HG02588 (cell line): Measurements from ENCODE around the gene CALCB.
"Not testable (repeated sequence)": the region's sequence is repeated elsewhere in the genome, so short reads cannot be mapped to it uniquely, and the experiment has no call there.

ENCODE experiments used
- ATAC-seq: cut with Tn5 transposase; IDR thresholded peaks from one replicate; pipeline ENCODE4 v1.9.1; 2021; ENCODE audit warnings: mild to moderate bottlenecking, moderate library complexity; ENCODE audit not compliant: unreplicated experiment

CALCB gene

GRCh38 chr11:15073361-15074205, at the start of gene CALCB:
CALCB (plus strand) TSS chr11:15073593; CDS start chr11:15074719, 1,126 bp downstream.
- no peak for ATAC-seq

- ATAC-seq, result no peak
These were observed 46.4 kb upstream of the CALCB start for GRCh38 chr11:15027011-15027410.

- ATAC-seq, result no peak
These were observed 45.4 kb upstream of the CALCB start for GRCh38 chr11:15027956-15028355.

GRCh38 chr11:15028379-15028778, 45.0 kb upstream of the CALCB start:
- no peak for ATAC-seq

- ATAC-seq, result not testable (repeated sequence)
These were observed 41.4 kb upstream of the CALCB start for GRCh38 chr11:15031945-15032344.

- ATAC-seq, result no peak
These were observed 38.6 kb upstream of the CALCB start for GRCh38 chr11:15034687-15035267.

- no peak for ATAC-seq
These were observed 38.1 kb upstream of the CALCB start for GRCh38 chr11:15035283-15035682.

GRCh38 chr11:15038963-15039362, 34.4 kb upstream of the CALCB start:
- no peak for ATAC-seq

GRCh38 chr11:15045209-15045608, 28.2 kb upstream of the CALCB start:
- no peak for ATAC-seq

GRCh38 chr11:15045891-15046290, 27.5 kb upstream of the CALCB start:
- ATAC-seq, result no peak

- ATAC-seq, result not testable (repeated sequence)
These were observed 26.7 kb upstream of the CALCB start for GRCh38 chr11:15046673-15047072.

- no peak for ATAC-seq
These were observed 24.8 kb upstream of the CALCB start for GRCh38 chr11:15048616-15049015.

GRCh38 chr11:15053191-15053685, 20.2 kb upstream of the CALCB start:
- no peak for ATAC-seq

GRCh38 chr11:15055620-15056356, 17.6 kb upstream of the CALCB start:
- no peak for ATAC-seq

- no peak for ATAC-seq
These were observed 16.1 kb upstream of the CALCB start for GRCh38 chr11:15057329-15057728.

- ATAC-seq, result no peak
These were observed 14.1 kb upstream of the CALCB start for GRCh38 chr11:15059132-15059915.

- no peak for ATAC-seq
These were observed 10.8 kb upstream of the CALCB start for GRCh38 chr11:15062599-15062998.

- not testable (repeated sequence) for ATAC-seq
These were observed 3.6 kb upstream of the CALCB start for GRCh38 chr11:15069751-15070150.

- ATAC-seq, result no peak
These were observed 1.7 kb upstream of the CALCB start for GRCh38 chr11:15071556-15072255.

GRCh38 chr11:15072551-15073143, 746 bp upstream of the CALCB start:
- no peak for ATAC-seq
